K562 (cell line): ENCODE results near the gene COG2. TPM values are rescaled to one million over a fixed set of nuclear protein-coding genes. Genes with fewer than 3 reads are reported as not detected.

Experiments used
- ATAC-seq: fragments of 200-7000 bp; cut with Tn5 transposase; 3 replicates; pipeline ENCODE4 v1.9.1; 2020; ENCODE audit warnings: moderate library complexity
- BruUV-seq: library from RNA; stranded (reverse); fragments of 400-500 nt; replicated peaks from 2 replicates; lab custom pipeline; 2021; lab: Mats Ljungman, UMichigan
- CTCF ChIA-PET: fragments of 300-600 bp; formaldehyde crosslinking; extraction: SDS; loops from one replicate; lab custom pipeline; 2021; ENCODE audit warnings: low intra/inter-chr PET ratio; lab: Yijun Ruan, JAX
- POLR2A ChIA-PET: fragments of 300-600, 350-650 bp; sonication (Branson Sonifier 250); formaldehyde crosslinking; extraction: SDS; loops from one replicate; lab custom pipeline; 2021; ENCODE audit warnings: antibody characterized with exemption, inconsistent platforms; lab: Yijun Ruan, JAX
- DNase-seq, 4 experiments: peaks; one replicate each; pipeline versions ENCODE4 v3.0.0 to v3.0.0-alpha.2; 2011 to 2018; ENCODE audit warnings: low spot score in 3 of 4, mixed read lengths in 3 of 4; ENCODE audit errors: extremely low read depth in 1 of 4
- FAIRE-seq: peaks from 2 replicates; lab custom pipeline; 2011; peaks lifted over from hg19 to GRCh38; lab: Jason Lieb, UNC
- H2AFZ ChIP-seq: 2 replicates; pipeline ENCODE4 v1.6.0; 2011; ENCODE audit warnings: low read depth, low read length, control low read depth, inconsistent platforms
- H3K27ac ChIP-seq: fragments of 200-600 bp; 3 replicates; pipeline ENCODE4 v1.8.0; 2011; ENCODE audit warnings: low read depth, mild to moderate bottlenecking, control low read depth, inconsistent platforms, low read length, moderate library complexity, mixed read lengths; ENCODE audit errors: extremely low read depth
- H3K27me3 ChIP-seq, 2 experiments: fragments of 300-600 bp in 1 of 2; 2 replicates in 1 of 2; 3 replicates in 1 of 2; pipeline versions ENCODE4 v1.6.0 to v1.8.0; 2011; ENCODE audit warnings: inconsistent platforms in 2 of 2, low read length in 2 of 2, mild to moderate bottlenecking in 1 of 2, mixed read lengths in 1 of 2, moderate library complexity in 1 of 2; ENCODE audit not compliant: control insufficient read depth in 2 of 2, insufficient read depth in 2 of 2
- H3K36me3 ChIP-seq: fragments of 300-600 bp; 3 replicates; pipeline ENCODE4 v1.8.0; 2011; ENCODE audit warnings: mild to moderate bottlenecking, low read length, inconsistent platforms; ENCODE audit not compliant: control insufficient read depth, insufficient read depth
- H3K4me1 ChIP-seq, 2 experiments: fragments of 200-600 bp in 1 of 2; replicated peaks in 1 of 2; 2 replicates in 1 of 2; 3 replicates in 1 of 2; pipeline versions ENCODE4 v1.5.1 to v1.8.0; 2011; ENCODE audit warnings: inconsistent platforms in 2 of 2, low read length in 2 of 2, mild to moderate bottlenecking in 1 of 2, mixed read lengths in 1 of 2, moderate library complexity in 1 of 2; ENCODE audit not compliant: control insufficient read depth in 2 of 2, insufficient read depth in 2 of 2
- H3K4me2 ChIP-seq: 2 replicates; pipeline ENCODE4 v1.6.1; 2011; ENCODE audit warnings: low read length, control low read depth, inconsistent platforms, mixed read lengths; ENCODE audit not compliant: insufficient read depth
- H3K4me3 ChIP-seq: fragments of 200-600 bp; sonication (generic), shearing (Covaris generic); 2 replicates; pipeline ENCODE4 v1.5.1; 2016; ENCODE audit warnings: control low read depth, inconsistent platforms
- H3K79me2 ChIP-seq: fragments of 200-600 bp; 3 replicates; pipeline ENCODE4 v1.8.0; 2011; ENCODE audit warnings: low read length, inconsistent platforms; ENCODE audit not compliant: control insufficient read depth, insufficient read depth
- H3K9ac ChIP-seq, 2 experiments: 2 replicates each; pipeline versions ENCODE4 v1.6.0 to v1.6.1; 2011; ENCODE audit warnings: low read depth in 2 of 2, low read length in 2 of 2, control low read depth in 1 of 2, inconsistent platforms in 1 of 2, mild to moderate bottlenecking in 1 of 2, mixed read lengths in 1 of 2; ENCODE audit not compliant: insufficient read depth in 1 of 2
- H3K9me1 ChIP-seq: one replicate; pipeline ENCODE4 v1.6.0; 2011; ENCODE audit warnings: inconsistent platforms, mild to moderate bottlenecking, low read length, moderate library complexity; ENCODE audit not compliant: control insufficient read depth, insufficient read depth
- H3K9me3 ChIP-seq: replicated peaks from 2 replicates; pipeline ENCODE4 v1.5.1; 2011; ENCODE audit warnings: low read depth, low read length, inconsistent platforms; ENCODE audit not compliant: control insufficient read depth, insufficient read depth
- H4K20me1 ChIP-seq: replicated peaks from 2 replicates; pipeline ENCODE4 v1.6.1; 2011; ENCODE audit warnings: low read length, inconsistent platforms, mixed read lengths; ENCODE audit not compliant: control insufficient read depth, insufficient read depth
- ERF ChIP-seq: fragments of 450-650 bp; formaldehyde crosslinking; IDR thresholded peaks from 2 replicates; pipeline ENCODE4 v1.4.0; 2020; ENCODE audit warnings: mild to moderate bottlenecking, mixed read lengths
- EWSR1 ChIP-seq: fragments of 450-650 bp; IDR thresholded peaks from 2 replicates; pipeline ENCODE4 v1.6.1; 2018; ENCODE audit warnings: borderline replicate concordance, mild to moderate bottlenecking, low read depth, moderate library complexity; ENCODE audit not compliant: partially characterized antibody
- HDAC1 ChIP-seq, 2 experiments: fragments of 450-650 bp; IDR thresholded peaks; 2 replicates each; pipeline ENCODE4 v1.6.1; 2016 to 2017; ENCODE audit warnings: inconsistent platforms in 1 of 2, mild to moderate bottlenecking in 1 of 2, moderate library complexity in 1 of 2
- POLR2A ChIP-seq: fragments of 450-650 bp; conservative IDR thresholded peaks from 2 replicates; pipeline ENCODE4 v1.6.1; 2016
- POLR2AphosphoS2 ChIP-seq: IDR thresholded peaks from 2 replicates; pipeline ENCODE4 v1.6.1; 2012; ENCODE audit warnings: low read length, improper control_type of control experiment
- SUPT5H ChIP-seq: fragments of 450-650 bp; IDR thresholded peaks from 2 replicates; pipeline ENCODE4 v1.6.1; 2016
- WGBS: fragments of 100-300 bp; shearing (Covaris generic); methylation state at CpG from one replicate; pipeline ENCODE4 v1.1.6; 2016; ENCODE audit warnings: low coverage, mixed read lengths; ENCODE audit not compliant: insufficient coverage; ENCODE audit errors: missing lambda C conversion rate; 5-methylcytosine and 5-hydroxymethylcytosine counted together
- in situ Hi-C: fragments of 300-500 bp; cut with MboI; formaldehyde crosslinking; loops from 4 replicates; pipeline ENCODE4 v1.15.0; 2018; ENCODE audit warnings: inconsistent platforms, mixed read lengths
- intact Hi-C: fragments of 100-400 bp; cut with micrococcal nuclease; formaldehyde crosslinking; loops from 2 replicates; pipeline ENCODE4 v1.14.2; 2022
- polyA plus RNA-seq, 8 experiments: library from polyadenylated mRNA; depleted of rRNA in 4 of 8; stranded (reverse) in 5 of 8; unstranded in 3 of 8; fragments of >200 nt; fragmentation: Nextera tagmentation in 2 of 8; fragmentation: Illumina TruSeq in 1 of 8; extraction: Ambion mirVana in 2 of 8; extraction: Trizol in 1 of 8; gene quantifications; 2 replicates each; pipeline versions ENCODE4 v1.2.1 to v1.2.3, GENCODE V29; 2011 to 2014; ENCODE audit warnings: inconsistent platforms in 1 of 8, missing spikeins in 1 of 8
- total RNA-seq, 7 experiments: library from RNA; depleted of rRNA in 6 of 7; stranded (reverse); fragments of >200 nt in 6 of 7; fragmentation: Illumina TruSeq in 2 of 7; extraction: Trizol in 2 of 7; gene quantifications; 2 replicates each; pipeline versions ENCODE4 v1.2.1 to v1.2.3, GENCODE V29; 2011 to 2021; ENCODE audit warnings: low replicate concordance in 1 of 7

Gene COG2
- total and polyA plus RNA-seq, 9 of the 15 experiments (the other 6 are each of a cell fraction or from before 2014, with no cell fraction given), result 22.0 to 51.7 (median 33.3) TPM

GRCh38 chr1:230694464-230694863 is 52.2 kb downstream of the COG2 start:
- TF ChIP-seq POLR2AphosphoS2 (0 out of 2 replicates have a peak, but pooled peaks have one; percentile 68), POLR2A (peak; percentile 54; the same call in 1 of the 2 replicates), SUPT5H (0 out of 2 replicates have a peak, but pooled peaks have one; percentile 50), HDAC1 (IDR thresholded peaks at IDR 0.05) (no peak), ERF (CRISPR knock-in tag) (no peak), EWSR1 (no peak)
- CTCF ChIA-PET, result no interaction called here
- H3K9me3 ChIP-seq, result no peaks in the 10 kb centered on the region
- 58% methylated on average over 4 of the region's 4 CpGs for WGBS
- BruUV-seq, result no TSS peak
- intact Hi-C loops (no loop called here), in situ Hi-C loops (no loop called here)
- H3K4me2 ChIP-seq, result no peak overlapping the region
- no peak overlapping the region for H3K4me3 ChIP-seq
- H3K4me1 ChIP-seq, result no peaks in the 10 kb centered on the region; a peak in 1 of 5 replicates
- H2AFZ ChIP-seq, result no peak overlapping the region
- H3K79me2 ChIP-seq, result no peaks in the 10 kb centered on the region
- ATAC-seq (peak; percentile 36), DNase-seq (no peak), FAIRE-seq (no peak)
- H4K20me1 ChIP-seq, result 0 out of 2 replicates have a peak, but pooled peaks cover 9% of the 10 kb centered on the region
- H3K9me1 ChIP-seq, result no peaks in the 10 kb centered on the region
- peaks cover 36% of the 10 kb centered on the region for H3K36me3 ChIP-seq
- POLR2A ChIA-PET, result interaction anchor here (1.3 kb wide), 1 partner anchor 8 kb away, joined by 3 read pairs; no protein-coding TSS in a partner anchor
- no peak overlapping the region for H3K27ac ChIP-seq
- peak overlapping the region in 1 of 2 experiments; percentile 49; a peak in 1 of 4 replicates for H3K9ac ChIP-seq
- H3K27me3 ChIP-seq, result peaks cover 3 to 19% of the 10 kb centered on the region in 2 experiments; a peak in 4 of 5 replicates
